ENCODE results near the gene MFRP.
A peak's percentile ranks its signal among the peaks of the same experiment; 100 is the strongest.

MFRP gene

DNA sequence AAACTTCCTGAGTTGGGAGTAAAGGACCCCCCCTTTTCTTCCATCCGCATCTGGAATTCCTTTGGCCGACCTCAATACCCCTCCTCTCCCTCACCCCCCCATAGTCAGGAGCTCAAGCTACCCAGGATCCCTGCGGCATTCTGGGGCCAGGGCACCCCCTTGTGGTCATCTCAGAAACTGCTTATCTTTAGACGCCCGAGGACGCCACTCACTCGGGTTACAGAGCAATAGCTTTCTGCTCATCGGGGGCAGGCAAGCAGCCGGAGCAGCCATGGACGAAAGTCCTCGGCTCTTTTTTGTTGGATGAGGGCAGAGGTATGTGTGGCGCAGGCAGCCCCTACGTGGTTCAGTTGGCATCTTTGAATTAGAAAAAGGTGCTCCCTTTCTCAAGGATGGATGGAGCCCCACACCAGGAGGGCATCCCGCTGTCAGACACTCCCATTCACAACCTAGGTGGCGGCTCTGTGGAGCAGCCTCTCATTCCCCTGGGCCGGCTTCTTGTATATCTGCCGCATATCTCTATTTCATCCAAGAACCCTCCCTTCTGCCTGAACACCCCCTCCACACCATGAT, 8.1 kb downstream of the MFRP start:
- peak; percentile 84 for DNase-seq (ENCODE audit: low spot score)

DNA sequence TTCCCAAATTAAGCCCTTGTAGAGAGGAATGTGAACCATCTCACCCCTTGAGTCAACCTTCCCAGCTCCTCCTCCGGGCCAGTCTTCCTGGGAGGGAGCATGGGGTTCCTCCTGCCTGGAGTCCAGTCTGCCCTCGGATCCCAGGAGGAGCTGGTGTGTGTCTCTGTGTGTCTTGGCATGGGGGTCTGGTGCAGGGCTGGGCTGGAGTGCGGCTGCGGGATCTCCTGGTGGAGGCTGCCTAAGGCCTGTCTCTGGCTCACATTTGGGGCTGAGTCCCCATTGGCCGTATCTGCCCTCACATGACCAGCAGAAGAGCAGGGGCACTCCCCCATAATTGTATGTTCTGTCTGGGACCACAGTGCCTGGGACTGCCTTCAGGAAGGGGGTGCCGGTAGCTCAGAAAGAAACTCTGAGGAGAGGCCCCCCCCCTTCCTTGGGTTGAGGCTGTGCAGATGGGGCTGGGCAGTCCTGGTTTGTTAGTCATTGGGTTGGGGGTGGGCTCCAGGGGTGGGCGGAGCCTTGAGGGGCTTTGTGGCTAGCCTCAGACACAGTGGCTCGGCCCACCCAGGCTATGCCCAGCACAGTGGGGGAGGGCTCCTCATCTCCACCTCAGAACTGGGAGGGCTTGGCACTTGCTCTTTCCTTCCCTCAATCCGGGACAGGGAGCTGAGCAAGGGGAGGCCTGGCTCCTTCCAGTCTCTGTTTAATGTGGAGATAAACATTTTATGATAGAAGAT, 8.8 kb downstream of the MFRP start:
- DNase-seq (ENCODE audit: low spot score), result peak; percentile 64

DNA sequence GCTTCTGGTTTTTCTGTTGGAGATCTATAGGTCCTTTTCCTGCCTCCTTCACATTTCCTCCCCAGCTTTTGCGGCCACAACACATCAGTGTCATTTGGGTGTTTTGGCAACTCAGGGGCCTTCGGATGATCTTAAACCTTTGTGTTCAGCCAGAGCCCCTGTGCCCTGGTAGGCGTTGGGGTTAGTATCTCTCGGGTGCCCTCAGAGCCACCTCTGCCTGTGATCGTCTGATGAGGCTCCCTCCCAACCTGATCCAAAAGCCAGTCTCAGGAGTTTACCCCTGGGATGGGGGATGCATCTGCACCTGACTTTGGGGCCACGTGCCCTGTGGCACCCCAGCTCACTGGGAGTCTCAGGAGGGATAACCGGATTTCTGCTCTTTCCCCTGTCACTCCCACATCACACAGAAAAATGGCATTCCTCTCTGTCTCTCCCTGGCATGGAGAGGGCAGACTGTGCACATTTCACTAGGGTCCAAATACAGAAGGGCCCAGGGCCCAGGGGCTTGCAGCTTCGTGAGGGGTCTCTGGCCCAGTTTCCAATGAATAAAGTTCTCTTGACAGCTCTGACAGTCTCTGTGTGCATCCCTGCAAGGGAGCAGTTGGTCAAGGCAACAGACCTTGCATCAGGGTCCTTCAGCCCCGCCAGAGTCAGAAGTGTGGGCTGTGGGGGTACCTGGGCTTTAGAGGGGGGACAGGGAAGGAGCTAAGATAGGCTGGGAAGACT, 9.6 kb downstream of the MFRP start:
- no peak for DNase-seq (ENCODE audit: low spot score)

DNA sequence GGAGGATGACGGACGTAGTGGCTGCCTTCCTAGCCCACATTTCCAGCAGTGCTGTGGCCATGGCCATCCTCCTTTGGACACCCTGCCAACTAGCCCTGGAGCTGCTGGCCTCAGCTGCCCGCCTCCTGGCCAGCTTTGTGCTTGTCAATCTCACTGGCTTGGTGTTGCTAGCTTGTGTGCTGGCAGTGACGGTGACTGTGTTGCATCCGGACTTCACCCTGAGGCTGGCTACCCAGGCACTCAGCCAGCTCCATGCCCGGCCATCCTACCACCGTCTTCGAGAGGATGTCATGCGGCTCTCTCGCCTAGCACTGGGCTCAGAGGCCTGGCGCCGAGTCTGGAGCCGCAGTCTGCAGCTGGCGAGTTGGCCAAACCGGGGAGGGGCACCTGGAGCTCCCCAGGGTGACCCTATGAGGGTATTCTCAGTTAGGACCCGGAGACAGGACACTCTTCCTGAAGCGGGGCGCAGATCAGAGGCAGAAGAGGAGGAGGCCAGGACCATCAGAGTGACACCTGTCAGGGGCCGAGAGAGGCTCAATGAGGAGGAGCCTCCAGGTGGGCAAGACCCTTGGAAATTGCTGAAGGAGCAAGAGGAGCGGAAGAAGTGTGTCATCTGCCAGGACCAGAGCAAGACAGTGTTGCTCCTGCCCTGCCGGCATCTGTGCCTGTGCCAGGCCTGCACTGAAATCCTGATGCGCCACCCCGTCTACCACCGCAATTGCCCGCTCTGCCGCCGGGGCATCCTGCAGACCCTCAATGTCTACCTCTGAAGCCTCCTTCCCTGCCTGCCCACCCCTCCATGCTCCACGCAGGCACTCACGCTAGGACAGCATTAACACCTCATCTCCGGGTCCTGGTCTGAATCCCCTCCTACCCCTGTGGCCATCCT, 10.6 kb downstream of the MFRP start:
- DNase-seq (ENCODE audit: low spot score), result no peak

DNA sequence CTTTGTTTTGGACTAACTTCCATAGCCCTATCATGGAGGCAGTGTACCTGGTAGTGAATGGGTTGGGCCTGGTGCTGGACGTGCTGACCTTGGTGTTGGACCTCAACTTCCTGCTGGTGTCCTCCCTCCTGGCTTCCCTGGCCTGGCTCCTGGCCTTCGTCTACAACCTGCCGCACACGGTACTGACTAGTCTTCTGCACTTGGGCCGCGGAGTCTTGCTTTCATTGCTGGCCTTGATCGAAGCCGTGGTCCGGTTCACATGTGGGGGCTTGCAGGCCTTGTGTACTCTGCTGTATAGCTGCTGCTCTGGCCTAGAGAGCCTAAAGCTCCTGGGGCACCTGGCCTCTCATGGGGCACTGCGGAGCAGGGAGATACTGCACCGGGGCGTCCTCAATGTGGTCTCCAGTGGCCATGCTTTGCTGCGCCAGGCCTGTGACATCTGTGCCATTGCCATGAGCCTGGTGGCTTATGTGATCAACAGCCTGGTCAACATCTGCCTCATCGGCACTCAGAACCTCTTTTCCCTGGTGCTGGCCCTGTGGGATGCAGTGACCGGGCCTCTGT, 11.3 kb downstream of the MFRP start:
- DNase-seq (ENCODE audit: low spot score), result no peak

DNA sequence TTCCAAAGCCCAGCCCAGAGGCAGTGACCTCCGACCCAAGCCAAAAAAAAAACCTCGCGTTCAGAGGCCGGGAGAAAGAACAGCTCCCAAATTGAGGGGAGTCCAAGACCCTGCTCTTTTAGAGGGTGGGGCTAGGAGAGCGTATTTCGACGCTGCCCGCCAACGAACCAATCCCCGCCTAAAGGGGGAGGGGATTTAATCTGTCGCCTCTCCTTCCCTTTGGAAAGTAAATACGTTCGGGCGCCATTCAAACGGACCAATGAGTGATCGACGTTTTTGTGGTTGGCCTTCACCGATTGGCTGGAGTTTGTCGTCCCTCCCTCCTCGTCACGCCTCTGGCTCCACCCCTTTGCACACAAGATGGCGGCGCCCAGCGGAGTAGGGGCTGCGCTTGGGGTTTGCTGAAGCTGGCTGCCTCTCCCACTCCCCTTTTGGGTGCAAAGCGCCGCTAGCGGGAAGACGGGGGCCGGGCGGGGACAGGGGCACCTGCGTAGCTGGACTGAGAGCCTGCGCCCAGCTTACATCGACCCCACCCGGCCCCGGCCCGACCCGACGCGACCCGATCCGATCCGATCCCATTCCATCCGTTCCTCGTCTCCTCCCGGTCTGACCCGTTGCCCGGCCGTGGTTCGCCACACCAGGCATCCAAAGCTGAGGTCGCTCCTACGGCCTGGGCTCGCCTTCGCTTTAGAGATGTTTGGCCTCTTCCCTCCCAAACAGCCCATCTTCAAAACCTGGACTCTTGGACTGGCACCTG, 12.2 kb downstream of the MFRP start, which contains the start of gene RNF26:
RNF26 (plus strand) TSS at position 354 of the 757 bp plus-strand sequence. CDS start 596 bp downstream, outside the sequence.
- DNase-seq (ENCODE audit: low spot score), result peak; percentile 98

DNA sequence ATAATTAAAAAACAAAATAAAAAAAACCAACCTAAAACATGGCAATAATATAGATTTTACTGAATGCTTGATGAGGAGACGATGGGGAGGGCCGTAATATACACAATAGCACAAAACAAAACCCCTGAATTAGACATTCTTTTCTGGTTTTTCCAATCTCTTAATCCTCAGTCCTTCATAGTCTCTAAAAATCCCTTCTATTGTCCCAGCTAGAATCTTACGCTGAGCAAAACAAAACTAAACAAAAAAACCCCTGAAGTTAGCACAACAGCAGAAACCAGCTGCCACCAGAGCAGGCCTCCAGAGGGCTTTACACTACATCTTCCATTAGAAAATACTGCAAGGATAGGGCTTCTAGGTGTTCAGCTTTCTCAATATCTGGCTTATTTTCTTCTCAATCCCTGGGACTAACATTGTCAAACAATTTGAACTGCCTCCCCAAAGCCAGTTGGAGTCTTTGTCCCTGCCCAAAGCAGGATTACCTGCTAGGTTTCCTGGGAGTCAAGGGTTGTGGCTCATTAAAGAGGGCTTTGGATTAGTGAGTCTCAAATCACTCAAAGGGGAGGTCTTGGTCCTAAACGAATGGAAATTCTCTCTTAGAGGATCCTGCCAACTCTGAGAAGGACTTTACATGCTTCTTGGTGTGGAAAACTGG, 14.3 kb downstream of the MFRP start:
- DNase-seq (ENCODE audit: low spot score), result no peak

DNA sequence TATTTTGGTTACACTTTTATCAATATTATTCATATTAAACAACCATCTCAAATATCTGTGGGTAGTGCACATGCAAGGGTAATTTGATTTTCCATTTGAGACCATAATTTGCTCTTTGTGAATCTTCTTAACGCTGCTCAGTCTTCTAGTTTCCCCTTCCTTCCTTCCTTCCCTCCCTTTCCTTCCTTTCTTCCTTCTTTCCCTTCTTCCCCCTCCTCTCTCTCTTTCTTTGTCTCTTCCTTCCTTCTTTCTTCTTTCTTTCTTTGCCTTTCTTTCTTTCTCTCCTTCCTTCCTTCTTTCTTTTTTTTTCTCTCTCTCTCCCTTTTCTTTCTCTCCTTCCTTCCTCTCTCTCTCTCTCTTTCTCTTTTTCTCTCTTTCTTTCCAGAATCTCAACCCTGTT, 16.3 kb downstream of the MFRP start:
- DNase-seq (ENCODE audit: low spot score), result no peak

DNA sequence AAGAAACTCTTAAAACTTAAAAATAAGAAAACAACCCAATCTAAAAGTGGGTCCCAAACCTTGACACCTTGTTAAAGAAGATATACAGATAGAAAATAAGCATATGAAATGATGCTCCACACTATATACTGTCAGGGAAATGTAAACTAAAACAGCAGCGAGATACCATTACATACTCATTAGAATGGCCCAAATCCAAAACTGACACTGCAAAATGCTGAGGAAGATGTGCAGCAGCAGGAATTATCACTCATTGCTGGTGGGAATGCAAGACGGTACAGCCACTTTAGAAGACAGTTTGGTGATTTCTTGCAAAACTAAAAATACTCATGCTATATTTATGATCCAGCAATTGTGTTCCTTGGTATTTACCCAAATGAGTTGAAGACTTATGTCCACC, 17.2 kb downstream of the MFRP start:
- DNase-seq (ENCODE audit: low spot score), result no peak

DNA sequence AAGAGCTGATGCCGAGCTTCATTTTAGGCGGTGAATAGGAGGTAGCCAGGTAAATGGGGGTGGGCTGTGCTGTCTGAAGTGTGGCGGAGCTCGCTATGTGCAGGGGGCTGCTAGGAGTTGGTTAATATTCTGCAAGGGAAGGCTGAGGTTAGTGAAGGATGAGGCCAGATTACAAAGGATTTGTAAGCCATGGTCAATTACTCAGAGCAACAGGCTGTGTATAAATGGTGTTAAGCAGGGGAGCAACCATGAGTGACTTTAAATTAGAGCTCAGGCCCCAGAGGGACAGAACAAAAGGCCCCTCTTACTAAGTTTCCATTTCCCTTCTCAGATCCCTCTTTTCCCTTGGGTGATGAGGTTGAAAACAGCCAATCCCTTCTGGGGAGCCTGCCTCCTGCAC, 22.3 kb downstream of the MFRP start:
- DNase-seq (ENCODE audit: low spot score), result no peak

DNA sequence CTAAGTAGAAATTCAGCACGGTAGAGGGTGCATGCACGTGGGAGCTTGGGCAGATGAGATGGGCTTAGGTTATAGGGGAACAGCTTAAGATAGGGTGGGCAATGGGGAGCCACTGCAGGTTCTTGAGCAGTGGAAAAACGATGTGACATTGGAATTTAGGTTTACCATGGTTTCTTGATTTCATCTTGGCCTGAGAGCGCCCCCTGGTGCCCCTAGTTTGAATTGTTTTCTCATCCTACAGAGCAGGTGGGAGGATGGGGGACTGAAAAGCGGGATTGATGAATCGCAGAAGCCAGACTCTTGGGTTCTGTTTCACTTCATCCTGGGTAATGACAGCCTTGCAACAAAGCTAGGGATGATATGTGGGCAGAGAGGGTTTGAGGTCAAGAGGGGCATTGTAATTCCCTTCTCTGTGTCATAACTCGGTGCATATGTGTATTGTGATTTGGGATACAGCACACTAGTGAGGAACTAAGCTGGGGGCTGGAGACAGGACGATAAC, 22.9 kb downstream of the MFRP start:
- peak; percentile 73 for DNase-seq (ENCODE audit: low spot score)

DNA sequence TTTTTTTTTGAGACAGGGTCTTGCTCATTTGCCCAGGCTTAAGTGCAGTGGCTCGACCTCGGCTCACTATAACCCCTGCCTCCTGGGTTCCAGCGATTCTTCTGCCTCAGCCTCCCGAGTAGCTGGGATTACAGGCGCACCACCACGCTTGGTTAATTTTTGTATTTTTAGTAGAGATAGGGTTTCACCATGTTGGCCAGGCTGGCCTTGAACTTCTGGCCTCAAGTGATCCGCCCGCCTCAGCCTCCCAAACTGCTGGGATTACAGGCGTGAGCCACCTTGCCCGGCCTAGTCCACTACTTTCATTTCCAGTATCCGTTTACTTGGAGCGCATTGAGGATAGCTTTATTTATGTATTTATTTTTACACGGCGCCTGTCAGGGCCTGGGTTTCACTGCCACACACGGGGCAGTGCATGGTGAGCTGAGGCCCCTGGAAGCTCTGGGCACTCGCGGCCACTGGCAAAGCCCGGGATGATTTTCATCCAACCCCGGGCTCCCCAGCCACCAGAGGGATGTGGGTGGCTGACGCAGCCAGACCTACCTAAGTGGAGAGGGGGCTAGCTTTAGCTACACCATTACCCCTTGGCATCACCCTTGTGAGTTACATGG, 23.5 kb downstream of the MFRP start:
- no peak for DNase-seq (ENCODE audit: low spot score)

DNA sequence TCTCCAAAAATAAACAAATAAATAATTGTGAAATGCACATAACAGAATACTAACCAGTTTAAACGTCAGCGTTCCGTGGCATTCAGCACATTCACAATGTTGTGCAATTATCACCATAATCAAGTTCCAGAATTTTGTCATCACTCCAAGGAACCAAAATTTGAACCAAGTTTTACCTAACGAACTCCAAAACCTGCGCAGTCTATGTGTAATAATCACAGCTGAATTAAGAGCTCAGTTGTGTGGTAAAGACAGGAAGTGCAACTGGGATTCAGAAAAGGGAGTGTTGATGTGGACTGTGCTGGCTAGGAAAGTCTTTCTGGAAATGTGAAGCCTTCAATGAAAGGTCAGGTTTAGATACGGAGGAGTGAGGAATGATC, 24.2 kb downstream of the MFRP start:
- DNase-seq (ENCODE audit: low spot score), result no peak

DNA sequence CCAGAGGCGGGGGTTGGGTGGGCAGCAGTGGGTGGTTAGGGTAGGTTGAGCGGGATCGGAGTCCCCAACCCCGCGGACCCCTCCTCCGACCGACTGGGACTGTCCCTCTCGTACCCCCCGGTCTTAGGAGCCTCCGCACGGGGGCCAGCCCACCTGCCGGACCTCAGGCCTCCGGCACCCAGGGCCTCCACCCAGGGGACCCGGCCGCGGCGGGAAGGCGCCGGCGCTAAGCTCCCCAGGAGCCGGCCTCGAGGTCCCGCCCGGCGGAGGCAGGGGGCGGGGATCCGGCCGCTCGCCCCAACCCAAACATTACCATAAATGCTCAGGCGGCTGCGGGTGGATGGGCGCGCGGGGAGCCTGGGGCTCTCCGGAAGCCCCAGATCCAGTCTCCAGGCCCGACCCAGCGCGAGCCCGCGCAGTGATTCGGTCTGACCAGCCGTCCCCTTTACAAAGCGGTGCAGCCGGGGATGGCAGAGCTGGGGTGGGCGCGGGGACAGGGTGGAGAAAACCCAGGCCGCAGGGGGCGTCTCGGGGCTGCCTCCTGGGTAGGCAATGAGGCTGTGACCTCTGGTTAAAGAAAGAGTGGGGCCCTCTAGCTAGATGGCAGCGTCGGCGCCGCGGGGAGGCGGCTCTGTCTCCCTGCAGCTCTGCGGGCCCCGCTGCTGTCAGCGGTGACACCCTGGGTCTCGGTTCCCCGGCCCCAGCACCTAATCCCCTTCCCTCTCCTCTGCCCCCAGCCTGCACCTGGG, 25.6 kb downstream of the MFRP start:
- peak; percentile 74 for DNase-seq (ENCODE audit: low spot score)

DNA sequence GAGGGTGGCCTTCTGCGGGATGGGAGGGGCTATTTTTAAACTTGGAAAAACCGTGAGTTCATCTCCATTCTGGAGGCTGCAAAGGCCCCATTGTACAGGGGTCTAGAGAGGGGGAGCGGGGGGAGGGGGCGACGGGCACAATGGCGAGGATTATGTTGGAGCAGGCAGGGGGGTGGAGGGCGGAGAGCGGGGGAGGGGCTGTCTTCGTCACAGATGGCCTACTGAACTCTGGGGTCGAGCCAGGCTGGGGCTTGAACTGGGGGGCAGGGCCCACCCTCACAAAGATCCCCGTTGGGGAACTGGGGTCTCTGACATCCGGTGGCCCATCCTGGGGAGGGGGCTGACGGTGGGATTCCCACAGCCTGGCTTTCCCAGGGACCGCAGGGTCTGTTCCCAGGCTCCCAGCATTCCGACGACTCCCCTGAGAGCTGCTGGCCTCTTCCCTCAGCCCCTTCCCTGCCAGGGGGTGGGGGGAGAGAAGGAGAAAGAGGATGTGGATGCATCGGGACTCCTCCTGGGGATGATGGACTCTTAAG, 26.2 kb downstream of the MFRP start:
- no peak for DNase-seq (ENCODE audit: low spot score)

DNA sequence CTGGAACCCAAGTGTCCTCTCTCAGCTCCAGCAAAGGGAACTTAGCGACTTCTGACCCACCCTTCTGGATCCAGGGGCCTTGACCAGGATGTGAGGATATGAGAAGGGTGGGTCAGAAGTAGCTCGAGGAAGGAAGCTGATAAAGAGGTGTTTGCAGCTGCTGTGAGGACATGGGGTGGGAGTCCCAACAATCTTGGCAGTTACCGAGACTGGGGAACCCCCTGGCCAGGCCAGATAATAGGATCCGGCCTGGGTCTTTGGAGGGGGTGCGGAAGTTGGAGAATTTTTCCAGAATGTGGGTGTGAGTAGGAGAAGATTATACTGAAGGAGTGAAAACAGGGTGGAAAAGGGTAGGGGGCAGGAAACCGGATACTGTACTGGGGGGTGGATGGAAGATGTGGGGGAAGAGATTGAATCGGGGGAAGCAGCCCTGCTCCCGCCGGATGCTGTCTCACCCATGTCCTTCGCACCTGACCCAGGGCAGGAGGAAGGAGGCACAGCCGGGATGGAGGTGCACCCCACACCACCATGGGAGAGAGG, 26.7 kb downstream of the MFRP start:
- no peak for DNase-seq (ENCODE audit: low spot score)

DNA sequence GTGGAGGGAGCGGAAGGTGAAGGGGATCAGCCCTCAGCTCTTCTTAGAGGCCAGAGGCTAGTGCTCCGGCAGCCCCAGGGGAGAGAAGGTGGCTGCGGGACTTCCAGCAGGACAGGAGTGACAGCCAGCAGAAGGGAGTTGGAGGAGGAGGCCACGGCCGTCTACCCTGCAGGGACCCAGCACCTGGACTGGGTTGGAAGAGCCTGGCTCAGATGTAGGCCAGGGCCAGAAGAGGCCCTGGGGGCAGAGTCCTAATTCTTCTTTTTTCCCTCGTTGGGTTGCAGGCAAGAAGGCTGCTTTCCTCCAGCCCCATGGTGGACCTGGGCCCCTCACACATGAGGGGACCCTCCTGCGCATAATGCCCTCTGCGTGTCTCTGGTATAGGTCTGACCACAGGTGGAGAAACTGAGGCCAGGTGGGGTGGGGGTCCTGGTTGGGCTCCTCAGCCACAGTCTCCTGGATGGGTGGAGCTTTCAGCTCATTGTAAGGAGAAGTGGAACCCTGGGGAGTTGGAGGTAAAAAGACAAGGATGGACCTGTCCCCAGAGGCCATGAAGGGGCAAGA, 27.3 kb downstream of the MFRP start:
- DNase-seq (ENCODE audit: low spot score), result no peak
